Suprapubic skin (tissue), 4 donors: ENCODE results near the gene AURKA. TPM values are rescaled to one million over a fixed set of nuclear protein-coding genes. Genes with fewer than 3 reads are reported as not detected.

ENCODE experiments used
- DNase-seq, 2 donors: peaks; one replicate each; pipeline ENCODE4 v3.0.0-alpha.2; 2019; ENCODE audit warnings: low spot score in 2 of 2
- H3K27ac ChIP-seq: fragments of 200-600 bp; sonication (generic); one replicate; pipeline ENCODE4 v1.5.1; 2019
- H3K27me3 ChIP-seq: fragments of 200-600 bp; sonication (generic); one replicate; pipeline ENCODE4 v1.5.1; 2019
- H3K36me3 ChIP-seq: fragments of 200-600 bp; sonication (generic); one replicate; pipeline ENCODE4 v1.5.1; 2019
- H3K4me1 ChIP-seq: fragments of 200-600 bp; sonication (generic); one replicate; pipeline ENCODE4 v1.5.1; 2019
- H3K4me3 ChIP-seq: fragments of 200-600 bp; sonication (generic); one replicate; pipeline ENCODE4 v1.5.1; 2019; ENCODE audit warnings: mild to moderate bottlenecking
- H3K9me3 ChIP-seq: fragments of 200-600 bp; sonication (generic); one replicate; pipeline ENCODE4 v1.5.1; 2019
- CTCF ChIP-seq, 2 donors: fragments of 200-600 bp in 1 of 2; fragments of 450-650 bp in 1 of 2; sonication (generic) in 1 of 2; IDR thresholded peaks; one replicate each; pipeline ENCODE4 v1.5.1; 2016 to 2019; ENCODE audit warnings: antibody characterized with exemption in 2 of 2, mild to moderate bottlenecking in 1 of 2, moderate library complexity in 1 of 2
- EP300 ChIP-seq: sonication (generic); formaldehyde crosslinking; IDR thresholded peaks from one replicate; pipeline ENCODE4 v1.6.1; 2017; ENCODE audit warnings: antibody characterized with exemption
- POLR2A ChIP-seq, 2 donors: fragments of 450-650 bp; IDR thresholded peaks; one replicate each; pipeline ENCODE4 v1.6.1; 2017; ENCODE audit warnings: antibody characterized with exemption in 2 of 2, mild to moderate bottlenecking in 2 of 2, moderate library complexity in 2 of 2
- POLR2AphosphoS5 ChIP-seq, 3 donors: sonication (generic); formaldehyde crosslinking; IDR thresholded peaks; one replicate each; pipeline ENCODE4 v1.6.1; 2017; ENCODE audit warnings: antibody characterized with exemption in 3 of 3
- WGBS: methylation state at CpG from one replicate; pipeline ENCODE4 v1.1.5; 2018; 5-methylcytosine and 5-hydroxymethylcytosine counted together
- total RNA-seq, 4 donors: library from RNA; depleted of rRNA; stranded (reverse); fragments of >200 nt; gene quantifications; one replicate each; pipeline ENCODE4 v1.1.0, GENCODE V29; 2016

The AURKA gene
- total RNA-seq, 4 donors from 2014 or later = 2.1 to 5.7 (median 2.5) TPM

GRCh38 chr20:56360133-56360907 is 31.7 kb downstream of the AURKA start:
- WGBS = 65% methylated on average over 14 of the region's 14 CpGs
- DNase-seq = no peak
- Histone ChIP-seq H3K4me3 (peak overlapping the region; percentile 99), H3K27me3 (no peaks in the 10 kb centered on the region), H3K27ac (peak overlapping the region; percentile 96), H3K4me1 (peaks cover 37% of the 10 kb centered on the region), H3K9me3 (no peaks in the 10 kb centered on the region), H3K36me3 (peaks cover 6% of the 10 kb centered on the region)
- TF ChIP-seq POLR2AphosphoS5 (IDR thresholded peaks at IDR 0.05) = no peak
- no peak for TF ChIP-seq CTCF (IDR thresholded peaks at IDR 0.05)

- Histone ChIP-seq H3K4me3 (peak overlapping the region; percentile 99), H3K36me3 (no peaks in the 10 kb centered on the region), H3K4me1 (peaks cover 37% of the 10 kb centered on the region), H3K27ac (peak overlapping the region; percentile 96), H3K9me3 (no peaks in the 10 kb centered on the region), H3K27me3 (no peaks in the 10 kb centered on the region)
- TF ChIP-seq EP300 (no peak), POLR2AphosphoS5 (IDR thresholded peaks at IDR 0.05) (no peak), POLR2A (IDR thresholded peaks at IDR 0.05) (no peak), CTCF (IDR thresholded peaks at IDR 0.05) (no peak)
- 16% methylated on average over 31 of the region's 51 CpGs for WGBS
- peak; percentile 75 to 85 for DNase-seq
These were observed 32.5 kb downstream of the AURKA start for GRCh38 chr20:56359212-56360132.

GRCh38 chr20:56358600-56359211 is 33.3 kb downstream of the AURKA start, which contains the start of gene FAM210B:
FAM210B (plus strand) TSS chr20:56358974; CDS start chr20:56359006, 32 bp downstream.
- H3K4me1 ChIP-seq = peaks cover 37% of the 10 kb centered on the region
- TF ChIP-seq POLR2A (IDR thresholded peaks at IDR 0.05) (peak in 1 of 2 donors; percentile 35), POLR2AphosphoS5 (IDR thresholded peaks at IDR 0.05) (no peak), EP300 (no peak)
- DNase-seq = peak; percentile 83 to 85
- H3K27ac ChIP-seq = peak within 1 kb of the TSS; percentile 96
- H3K4me3 ChIP-seq = peak within 1 kb of the TSS; percentile 99
- WGBS = 0% methylated on average over 21 of the region's 63 CpGs
- H3K9me3 ChIP-seq = no peaks in the 10 kb centered on the region
- no peaks in the 10 kb centered on the region for H3K36me3 ChIP-seq
- H3K27me3 ChIP-seq = no peaks in the 10 kb centered on the region

- peaks cover 34% of the 10 kb centered on the region for H3K4me1 ChIP-seq
- no peaks in the 10 kb centered on the region for H3K36me3 ChIP-seq
- no peak overlapping the region for H3K27ac ChIP-seq
- DNase-seq = no peak
- H3K4me3 ChIP-seq = peak overlapping the region; percentile 99
- H3K27me3 ChIP-seq = no peaks in the 10 kb centered on the region
- 42% methylated on average over 6 of the region's 6 CpGs for WGBS
- TF ChIP-seq CTCF (IDR thresholded peaks at IDR 0.05) (no peak), POLR2AphosphoS5 (IDR thresholded peaks at IDR 0.05) (no peak), POLR2A (IDR thresholded peaks at IDR 0.05) (no peak), EP300 (no peak)
- no peaks in the 10 kb centered on the region for H3K9me3 ChIP-seq
These were observed 33.9 kb downstream of the AURKA start for GRCh38 chr20:56358070-56358469.

- DNase-seq = no peak
- Histone ChIP-seq H3K9me3 (no peaks in the 10 kb centered on the region), H3K27ac (no peak overlapping the region), H3K4me3 (no peak overlapping the region), H3K36me3 (no peaks in the 10 kb centered on the region), H3K27me3 (no peaks in the 10 kb centered on the region), H3K4me1 (peaks cover 6% of the 10 kb centered on the region)
- WGBS = 76% methylated on average over 4 of the region's 4 CpGs
- TF ChIP-seq EP300 (no peak), POLR2AphosphoS5 (IDR thresholded peaks at IDR 0.05) (no peak), POLR2A (IDR thresholded peaks at IDR 0.05) (no peak), CTCF (IDR thresholded peaks at IDR 0.05) (no peak)
These were observed 38.7 kb downstream of the AURKA start for GRCh38 chr20:56353356-56353755.
